ENCODE results near the gene PTHLH.

Gene PTHLH

GRCh38 chr12:27996761-27997160, 24.2 kb upstream of the PTHLH start:
- in situ Hi-C loops (cut with MboI; ENCODE audit: low pct_unique_long_range_greater_than_20kb, low sequenced_read_pairs, unreplicated experiment): no loop called here
- DNase-seq (ENCODE audit: low spot score): no peak
- TF ChIP-seq, protein P1, sequence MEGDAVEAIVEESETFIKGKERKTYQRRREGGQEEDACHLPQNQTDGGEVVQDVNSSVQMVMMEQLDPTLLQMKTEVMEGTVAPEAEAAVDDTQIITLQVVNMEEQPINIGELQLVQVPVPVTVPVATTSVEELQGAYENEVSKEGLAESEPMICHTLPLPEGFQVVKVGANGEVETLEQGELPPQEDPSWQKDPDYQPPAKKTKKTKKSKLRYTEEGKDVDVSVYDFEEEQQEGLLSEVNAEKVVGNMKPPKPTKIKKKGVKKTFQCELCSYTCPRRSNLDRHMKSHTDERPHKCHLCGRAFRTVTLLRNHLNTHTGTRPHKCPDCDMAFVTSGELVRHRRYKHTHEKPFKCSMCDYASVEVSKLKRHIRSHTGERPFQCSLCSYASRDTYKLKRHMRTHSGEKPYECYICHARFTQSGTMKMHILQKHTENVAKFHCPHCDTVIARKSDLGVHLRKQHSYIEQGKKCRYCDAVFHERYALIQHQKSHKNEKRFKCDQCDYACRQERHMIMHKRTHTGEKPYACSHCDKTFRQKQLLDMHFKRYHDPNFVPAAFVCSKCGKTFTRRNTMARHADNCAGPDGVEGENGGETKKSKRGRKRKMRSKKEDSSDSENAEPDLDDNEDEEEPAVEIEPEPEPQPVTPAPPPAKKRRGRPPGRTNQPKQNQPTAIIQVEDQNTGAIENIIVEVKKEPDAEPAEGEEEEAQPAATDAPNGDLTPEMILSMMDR (IDR thresholded peaks at IDR 0.05; ENCODE audit: extremely low read depth, insufficient read depth, missing control alignments): no peak

DNA sequence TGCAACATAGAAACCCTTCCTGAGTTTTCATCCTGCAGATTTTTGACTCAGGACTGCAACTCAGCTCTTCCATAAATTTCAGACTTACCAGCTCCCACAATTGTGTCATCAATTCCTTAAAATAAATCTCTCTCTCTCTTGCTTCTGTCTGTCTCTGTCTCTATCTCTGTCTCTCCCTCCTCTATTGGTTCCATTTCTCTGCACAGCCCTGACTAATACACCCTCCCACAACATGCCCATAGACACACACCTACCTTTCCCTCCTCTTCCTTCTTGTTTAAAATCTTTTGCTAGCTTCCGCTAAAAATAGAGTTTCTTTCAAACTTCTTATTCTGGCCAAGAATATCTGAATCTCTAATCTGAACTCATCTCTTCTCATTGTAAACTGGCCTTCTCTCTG, 22.9 kb upstream of the PTHLH start:
- TF ChIP-seq, protein P1 (IDR thresholded peaks at IDR 0.05; ENCODE audit: extremely low read depth, insufficient read depth, missing control alignments): no peak
- in situ Hi-C loops (cut with MboI; ENCODE audit: low pct_unique_long_range_greater_than_20kb, low sequenced_read_pairs, unreplicated experiment): no loop called here
- no peak for DNase-seq (ENCODE audit: low spot score)

- in situ Hi-C loops (cut with MboI; ENCODE audit: low pct_unique_long_range_greater_than_20kb, low sequenced_read_pairs, unreplicated experiment): no loop called here
- no peak for DNase-seq (ENCODE audit: low spot score)
- TF ChIP-seq, protein P1 (IDR thresholded peaks at IDR 0.05; ENCODE audit: extremely low read depth, insufficient read depth, missing control alignments): no peak
Observed at GRCh38 chr12:27988594-27989233, 16.2 kb upstream of the PTHLH start.

- in situ Hi-C loops (cut with MboI; ENCODE audit: low pct_unique_long_range_greater_than_20kb, low sequenced_read_pairs, unreplicated experiment): no loop called here
- TF ChIP-seq, protein P1 (IDR thresholded peaks at IDR 0.05; ENCODE audit: extremely low read depth, insufficient read depth, missing control alignments): no peak
- DNase-seq (ENCODE audit: low spot score): no peak
Observed at GRCh38 chr12:27987331-27987730, 14.8 kb upstream of the PTHLH start.

- in situ Hi-C loops (cut with MboI; ENCODE audit: low pct_unique_long_range_greater_than_20kb, low sequenced_read_pairs, unreplicated experiment): no loop called here
- TF ChIP-seq, protein P1 (IDR thresholded peaks at IDR 0.05; ENCODE audit: extremely low read depth, insufficient read depth, missing control alignments): no peak
- no peak for DNase-seq (ENCODE audit: low spot score)
Observed at GRCh38 chr12:27984275-27984674, 11.7 kb upstream of the PTHLH start.

DNA sequence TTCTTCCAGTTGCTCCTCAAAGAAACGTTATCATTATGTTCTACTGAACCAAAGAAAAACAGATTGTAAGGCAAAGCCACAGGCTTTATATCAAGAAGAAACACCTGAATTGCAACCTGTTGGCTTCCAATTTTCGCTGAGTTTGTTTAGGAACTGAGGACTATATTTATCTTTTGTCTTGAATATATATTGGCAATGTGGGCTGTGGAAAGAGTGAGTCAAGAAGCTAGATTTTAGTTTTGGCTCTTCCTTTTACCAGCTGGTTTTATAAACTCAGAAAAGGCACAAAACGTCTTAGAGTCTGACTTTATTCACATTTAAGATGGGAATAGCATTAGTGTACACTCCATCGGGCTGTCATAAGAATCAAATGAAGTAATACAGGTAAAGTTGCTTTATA, 10.4 kb upstream of the PTHLH start:
- no peak for DNase-seq (ENCODE audit: low spot score)
- in situ Hi-C loops (cut with MboI; ENCODE audit: low pct_unique_long_range_greater_than_20kb, low sequenced_read_pairs, unreplicated experiment): no loop called here
- TF ChIP-seq, protein P1 (IDR thresholded peaks at IDR 0.05; ENCODE audit: extremely low read depth, insufficient read depth, missing control alignments): no peak
